ENCODE results near the gene USH2A.

DNA sequence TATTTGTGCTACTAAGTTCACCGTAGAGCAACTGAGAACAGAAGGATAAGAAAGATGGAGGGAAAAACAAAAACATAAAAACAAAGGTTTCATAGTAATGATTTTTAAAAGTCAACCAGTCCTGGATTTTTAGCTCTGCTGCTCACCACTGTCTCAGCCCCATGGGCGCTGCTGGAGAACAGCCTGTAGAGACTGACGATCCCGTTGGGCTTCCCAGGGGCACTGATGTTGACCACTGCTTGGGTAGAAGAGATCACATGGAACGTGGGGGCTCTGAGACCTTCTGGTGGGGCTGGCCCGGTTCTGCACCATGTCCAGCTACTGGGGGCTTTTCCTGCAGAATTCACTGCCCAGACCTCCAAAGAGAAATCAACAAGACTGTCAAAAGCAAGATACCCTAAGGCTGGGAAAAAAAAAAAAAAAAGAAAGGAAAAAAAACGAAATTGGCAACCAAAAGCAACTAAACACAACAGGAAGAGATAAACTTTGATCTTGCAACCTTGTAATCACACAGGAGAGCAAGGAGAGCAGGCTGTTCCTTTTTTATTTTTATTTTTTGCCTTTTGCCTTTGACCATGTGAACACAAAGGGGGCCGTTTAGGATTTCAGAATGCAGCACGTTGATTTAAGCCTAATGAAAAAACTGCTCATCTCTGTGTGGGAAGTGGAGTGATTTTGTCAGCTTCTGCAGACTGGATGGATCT, 772.6 kb downstream of the USH2A start:
- TF ChIP-seq EZH2 (IDR thresholded peaks at IDR 0.05; ENCODE audit: insufficient read depth, poor library complexity, severe bottlenecking): no peak
- TF ChIP-seq EZH2phosphoT487 (IDR thresholded peaks at IDR 0.05; ENCODE audit: insufficient read depth, low read depth): no peak

Measured in GM23248 (cell line).